Measurements from ENCODE around the gene ANKS1B. TPM values are rescaled to one million over a fixed set of nuclear protein-coding genes. Genes with fewer than 3 reads are reported as not detected.

ANKS1B gene
- total and polyA plus RNA-seq, 2 of the 4 experiments (the other 2 are of a cell fraction): 0.17 to 0.18 TPM

GRCh38 chr12:99250091-99250490 is 734.6 kb downstream of the ANKS1B start:
- ChIA-PET CTCF (no interaction called here), POLR2A (ENCODE audit: unreplicated experiment) (no interaction called here)
- Histone ChIP-seq H3K4ac (ENCODE audit: low read depth, low read length) (no peak overlapping the region), H4K20me1 (ENCODE audit: insufficient read depth, low read length) (no peaks in the 10 kb centered on the region), H3K79me1 (ENCODE audit: low read depth in 1 of 2, low read length in 2 of 2) (no peaks in the 10 kb centered on the region), H3K14ac (replicated peaks; ENCODE audit: low read depth, low read length) (no peak overlapping the region), H3K27ac (ENCODE audit: insufficient read depth, low read length) (no peak overlapping the region), H2BK20ac (ENCODE audit: low read depth, low read length) (no peak overlapping the region), H4K5ac (ENCODE audit: low read depth, low read length) (no peak overlapping the region), H3K9ac (ENCODE audit: low read depth, low read length) (no peak overlapping the region), H2BK120ac (ENCODE audit: low read depth, low read length) (no peak overlapping the region), H2AK9ac (replicated peaks; ENCODE audit: low read depth, low read length, poor library complexity) (no peak overlapping the region), H3K4me2 (ENCODE audit: low read depth, low read length) (no peak overlapping the region), H2AFZ (replicated peaks; ENCODE audit: low read length, poor library complexity) (no peak overlapping the region), H2BK15ac (ENCODE audit: low read depth, low read length) (no peak overlapping the region), H3K56ac (ENCODE audit: extremely low read depth, insufficient read depth, low read length) (no peak overlapping the region), H4K8ac (ENCODE audit: low read depth in 2 of 2, low read length in 2 of 2) (no peak overlapping the region), H3K36me3 (ENCODE audit: control insufficient read depth, insufficient read depth, low read length) (no peaks in the 10 kb centered on the region), H3K9me1 (ENCODE audit: insufficient read depth, low read length) (no peaks in the 10 kb centered on the region), H3K4me1 (ENCODE audit: control insufficient read depth, insufficient read depth, low read length) (no peaks in the 10 kb centered on the region), H3K23ac (ENCODE audit: low read depth, low read length) (no peak overlapping the region), H3K9me3 (ENCODE audit: control insufficient read depth, insufficient read depth, low read length) (peaks cover 4% of the 10 kb centered on the region), H2AK5ac (ENCODE audit: low read depth, low read length) (no peak overlapping the region), H3K4me3 (ENCODE audit: insufficient read depth, low read depth, low read length) (no peak overlapping the region), H3K18ac (ENCODE audit: low read depth, low read length) (no peak overlapping the region), H4K91ac (ENCODE audit: insufficient read depth, low read depth, low read length) (no peak overlapping the region), H3K27me3 (ENCODE audit: control insufficient read depth, insufficient read depth, low read length) (no peaks in the 10 kb centered on the region), H2BK5ac (ENCODE audit: low read depth, low read length, poor library complexity, severe bottlenecking) (no peak overlapping the region)
- ATAC-seq (ENCODE audit: low read depth) (no peak), DNase-seq (no peak)
- no CpG with 5 or more reads among the region's 3 CpGs for WGBS, 2 experiments (ENCODE audit: extremely low coverage in 2 of 2, insufficient read length in 1 of 2)
- intact Hi-C loops (cut with micrococcal nuclease): no loop called here
- in situ Hi-C loops (cut with MboI; ENCODE audit: low sequenced_read_pairs): no loop called here
- dilution Hi-C loops (cut with HindIII; ENCODE audit: low sequenced_read_pairs, unreplicated experiment): no loop called here
- no TSS peak for BruUV-seq (replicated peaks)
- TF ChIP-seq BHLHE40 (IDR thresholded peaks at IDR 0.05; ENCODE audit: low read depth, low read length): no peak
- no peak for TF ChIP-seq POLR2A (IDR thresholded peaks at IDR 0.05; ENCODE audit: low read depth, low read length)
- TF ChIP-seq RFX5 (IDR thresholded peaks at IDR 0.05; ENCODE audit: low read depth, low read length): no peak
- TF ChIP-seq SMC3 (IDR thresholded peaks at IDR 0.05; ENCODE audit: low read depth, low read length): no peak
- no peak for TF ChIP-seq FOS (IDR thresholded peaks at IDR 0.05; ENCODE audit: low read depth, low read length)
- no peak for TF ChIP-seq RCOR1 (IDR thresholded peaks at IDR 0.05; ENCODE audit: insufficient replicate concordance, low read length)
- no peak for TF ChIP-seq RAD21 (IDR thresholded peaks at IDR 0.05; ENCODE audit: low read length)

Data from IMR-90 (cell line).